Fibroblast of lung (primary cell): Measurements from ENCODE around the gene UTP20. TPM values are rescaled to one million over a fixed set of nuclear protein-coding genes. Genes with fewer than 3 reads are reported as not detected.
"Not testable (repeated sequence)": the region's sequence is repeated elsewhere in the genome, so short reads cannot be mapped to it uniquely, and the experiment has no call there.

Experiments
- DNase-seq, 2 donors: peaks; one replicate each; pipeline versions ENCODE4 v3.0.0 to v3.0.0-alpha.2; 2010; ENCODE audit warnings: low read depth in 2 of 2
- H2AFZ ChIP-seq: 2 replicates; pipeline ENCODE4 v1.5.1; 2012; ENCODE audit warnings: low read length, control low read depth, inconsistent platforms
- H3K27ac ChIP-seq: 2 replicates; pipeline ENCODE4 v1.5.1; 2011; ENCODE audit warnings: low read length, control low read depth; ENCODE audit not compliant: insufficient read depth
- H3K27me3 ChIP-seq: 2 replicates; pipeline ENCODE4 v1.5.1; 2011; ENCODE audit warnings: mild to moderate bottlenecking, low read length; ENCODE audit not compliant: control insufficient read depth, insufficient read depth
- H3K36me3 ChIP-seq: 2 replicates; pipeline ENCODE4 v1.5.1; 2011; ENCODE audit warnings: low read length; ENCODE audit not compliant: control insufficient read depth, insufficient read depth
- H3K4me1 ChIP-seq: 2 replicates; pipeline ENCODE4 v1.5.1; 2011; ENCODE audit warnings: low read length; ENCODE audit not compliant: control insufficient read depth, insufficient read depth; ENCODE audit errors: extremely low read depth
- H3K4me2 ChIP-seq: 2 replicates; pipeline ENCODE4 v1.5.1; 2011; ENCODE audit warnings: low read length, control low read depth; ENCODE audit not compliant: insufficient read depth; ENCODE audit errors: extremely low read depth
- H3K4me3 ChIP-seq, 4 experiments: fragments of 200-600 bp in 1 of 4; sonication (generic) in 1 of 4; replicated peaks in 1 of 4; 2 replicates each; pipeline ENCODE4 v1.5.1; 2011 to 2016; ENCODE audit warnings: low read length in 4 of 4, low read depth in 3 of 4, mild to moderate bottlenecking in 3 of 4, control low read depth in 2 of 4, inconsistent platforms in 1 of 4, mixed read lengths in 1 of 4; ENCODE audit not compliant: insufficient read depth in 1 of 4; ENCODE audit errors: control extremely low read depth in 1 of 4
- H3K79me2 ChIP-seq: 2 replicates; pipeline ENCODE4 v1.5.1; 2012; ENCODE audit warnings: mild to moderate bottlenecking, low read length, inconsistent platforms; ENCODE audit not compliant: control insufficient read depth, insufficient read depth
- H3K9ac ChIP-seq: 2 replicates; pipeline ENCODE4 v1.5.1; 2011; ENCODE audit warnings: mild to moderate bottlenecking, low read length, control low read depth; ENCODE audit not compliant: insufficient read depth
- H3K9me3 ChIP-seq: 2 replicates; pipeline ENCODE4 v1.5.1; 2012; ENCODE audit warnings: low read depth, low read length; ENCODE audit not compliant: control insufficient read depth, insufficient read depth
- H4K20me1 ChIP-seq: 2 replicates; pipeline ENCODE4 v1.5.1; 2011; ENCODE audit warnings: low read length; ENCODE audit not compliant: control insufficient read depth, insufficient read depth; ENCODE audit errors: extremely low read depth
- EZH2 ChIP-seq: IDR thresholded peaks from 2 replicates; pipeline ENCODE4 v1.5.1; 2012; ENCODE audit warnings: low read length, control low read depth, mild to moderate bottlenecking; ENCODE audit errors: missing control alignments
- polyA plus RNA-seq, 2 donors: library from polyadenylated mRNA; depleted of rRNA in 1 of 2; stranded (reverse) in 1 of 2; unstranded in 1 of 2; fragments of >200 nt; gene quantifications; 2 replicates each; pipeline ENCODE4 v1.2.1, GENCODE V29; 2011 to 2012; ENCODE audit warnings: missing spikeins in 1 of 2
- total RNA-seq: library from RNA; depleted of rRNA; stranded (reverse); fragments of >200 nt; gene quantifications from 2 replicates; pipeline ENCODE4 v1.2.1, GENCODE V29; 2014
- TF ChIP-seq, protein P1 (sequence below), 2 donors: IDR thresholded peaks in 1 of 2; conservative IDR thresholded peaks in 1 of 2; 1 replicate in 1 of 2; 2 replicates in 1 of 2; pipeline ENCODE4 v1.5.1; 2011 to 2012; ENCODE audit warnings: low read length in 2 of 2, control low read depth in 1 of 2, inconsistent platforms in 1 of 2, low read depth in 1 of 2, mild to moderate bottlenecking in 1 of 2

UTP20 gene
- total and polyA plus RNA-seq, 2 donors (not counting 1 experiment from before 2014, with no cell fraction given), result 13.3 to 13.7 TPM

DNA sequence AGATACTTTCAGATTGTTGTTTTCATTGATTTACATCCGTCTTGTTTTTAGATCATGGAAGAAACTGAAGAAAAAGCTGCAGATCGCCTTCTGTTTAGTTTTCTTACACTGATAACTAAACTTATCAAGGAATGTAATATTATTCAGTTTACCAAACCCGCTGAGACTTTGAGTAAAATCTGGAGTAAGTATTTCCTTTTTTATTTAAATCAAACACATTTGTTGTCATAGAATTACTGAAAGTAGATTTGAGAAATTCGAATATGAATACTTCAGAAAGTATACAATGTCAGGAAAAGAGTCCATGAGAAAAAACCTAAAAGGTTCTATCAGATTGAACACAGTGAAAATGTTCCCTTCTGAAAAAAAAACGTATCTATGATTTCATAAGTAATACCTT, 95.7 kb downstream of the UTP20 start:
- Histone ChIP-seq H3K27ac (no peak overlapping the region), H3K4me3 (no peak overlapping the region), H2AFZ (no peak overlapping the region), H3K4me2 (no peak overlapping the region), H3K9ac (no peak overlapping the region), H3K9me3 (no peaks in the 10 kb centered on the region), H3K79me2 (no peaks in the 10 kb centered on the region), H3K36me3 (peaks cover 5% of the 10 kb centered on the region), H3K27me3 (no peaks in the 10 kb centered on the region), H3K4me1 (no peaks in the 10 kb centered on the region), H4K20me1 (no peaks in the 10 kb centered on the region)
- no peak for TF ChIP-seq EZH2
- TF ChIP-seq, protein P1, sequence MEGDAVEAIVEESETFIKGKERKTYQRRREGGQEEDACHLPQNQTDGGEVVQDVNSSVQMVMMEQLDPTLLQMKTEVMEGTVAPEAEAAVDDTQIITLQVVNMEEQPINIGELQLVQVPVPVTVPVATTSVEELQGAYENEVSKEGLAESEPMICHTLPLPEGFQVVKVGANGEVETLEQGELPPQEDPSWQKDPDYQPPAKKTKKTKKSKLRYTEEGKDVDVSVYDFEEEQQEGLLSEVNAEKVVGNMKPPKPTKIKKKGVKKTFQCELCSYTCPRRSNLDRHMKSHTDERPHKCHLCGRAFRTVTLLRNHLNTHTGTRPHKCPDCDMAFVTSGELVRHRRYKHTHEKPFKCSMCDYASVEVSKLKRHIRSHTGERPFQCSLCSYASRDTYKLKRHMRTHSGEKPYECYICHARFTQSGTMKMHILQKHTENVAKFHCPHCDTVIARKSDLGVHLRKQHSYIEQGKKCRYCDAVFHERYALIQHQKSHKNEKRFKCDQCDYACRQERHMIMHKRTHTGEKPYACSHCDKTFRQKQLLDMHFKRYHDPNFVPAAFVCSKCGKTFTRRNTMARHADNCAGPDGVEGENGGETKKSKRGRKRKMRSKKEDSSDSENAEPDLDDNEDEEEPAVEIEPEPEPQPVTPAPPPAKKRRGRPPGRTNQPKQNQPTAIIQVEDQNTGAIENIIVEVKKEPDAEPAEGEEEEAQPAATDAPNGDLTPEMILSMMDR (conservative IDR thresholded peaks at IDR 0.05 in 1 of 2, IDR thresholded peaks at IDR 0.05 in 1 of 2; ENCODE audit: low read depth in 1 of 2, low read length in 2 of 2), result no peak
- no peak for DNase-seq

DNA sequence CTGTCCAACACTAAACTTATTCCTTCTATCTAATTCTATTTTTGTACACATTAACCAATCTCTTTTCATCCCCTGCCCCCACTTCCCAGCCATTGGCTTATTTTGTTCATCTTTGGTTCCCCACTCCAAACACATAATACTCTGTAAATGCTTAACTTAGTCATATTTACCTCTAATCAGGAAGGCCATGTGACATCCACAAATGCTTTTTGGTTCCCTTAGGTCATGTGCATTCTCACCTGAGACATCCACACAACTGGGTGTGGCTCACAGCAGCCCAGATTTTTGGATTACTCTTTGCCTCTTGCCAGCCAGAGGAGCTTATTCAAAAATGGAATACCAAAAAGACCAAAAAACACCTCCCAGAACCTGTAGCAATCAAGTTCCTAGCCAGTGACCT, 99.2 kb downstream of the UTP20 start:
- Histone ChIP-seq H3K4me1 (no peaks in the 10 kb centered on the region), H3K36me3 (peaks cover 4% of the 10 kb centered on the region), H3K9me3 (no peaks in the 10 kb centered on the region), H3K27me3 (no peaks in the 10 kb centered on the region), H2AFZ (no peak overlapping the region), H3K27ac (no peak overlapping the region), H3K79me2 (no peaks in the 10 kb centered on the region), H4K20me1 (no peaks in the 10 kb centered on the region), H3K9ac (no peak overlapping the region), H3K4me2 (no peak overlapping the region), H3K4me3 (no peak overlapping the region)
- TF ChIP-seq, protein P1 (conservative IDR thresholded peaks at IDR 0.05 in 1 of 2, IDR thresholded peaks at IDR 0.05 in 1 of 2; ENCODE audit: low read depth in 1 of 2, low read length in 2 of 2), result no peak
- TF ChIP-seq EZH2, result no peak
- DNase-seq, result no peak

DNA sequence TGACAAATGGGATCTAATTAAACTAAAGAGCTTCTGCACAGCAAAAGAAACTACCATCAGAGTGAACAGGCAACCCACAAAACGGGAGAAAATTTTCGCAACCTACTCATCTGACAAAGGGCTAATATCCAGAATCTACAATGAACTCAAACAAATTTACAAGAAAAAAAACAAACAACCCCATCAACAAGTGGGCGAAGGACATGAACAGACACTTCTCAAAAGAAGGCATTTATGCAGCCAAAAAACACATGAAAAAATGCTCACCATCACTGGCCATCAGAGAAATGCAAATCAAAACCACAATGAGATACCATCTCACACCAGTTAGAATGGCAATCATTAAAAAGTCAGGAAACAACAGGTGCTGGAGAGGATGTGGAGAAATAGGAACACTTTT, 111.3 kb downstream of the UTP20 start:
- not testable (repeated sequence) for H3K27ac ChIP-seq, H2AFZ ChIP-seq, H3K4me2 ChIP-seq, H3K9me3 ChIP-seq, H3K27me3 ChIP-seq, H4K20me1 ChIP-seq, H3K36me3 ChIP-seq, H3K9ac ChIP-seq, H3K79me2 ChIP-seq, DNase-seq, H3K4me3 ChIP-seq, H3K4me1 ChIP-seq
